ENCODE data around the gene LHX1. TPM values are rescaled to one million over a fixed set of nuclear protein-coding genes. Genes with fewer than 3 reads are reported as not detected.

The LHX1 gene
- total and polyA plus RNA-seq, 10 of the 15 experiments (the other 5 are each of a cell fraction or from before 2014, with no cell fraction given): not detected

- TF ChIP-seq ZBTB11 (CRISPR knock-in tag; IDR thresholded peaks at IDR 0.05) (no peak), ATF7 (IDR thresholded peaks at IDR 0.05; ENCODE audit: low read depth) (no peak), NR2C1 (IDR thresholded peaks at IDR 0.05) (no peak)
- TF ChIP-seq, protein P1, sequence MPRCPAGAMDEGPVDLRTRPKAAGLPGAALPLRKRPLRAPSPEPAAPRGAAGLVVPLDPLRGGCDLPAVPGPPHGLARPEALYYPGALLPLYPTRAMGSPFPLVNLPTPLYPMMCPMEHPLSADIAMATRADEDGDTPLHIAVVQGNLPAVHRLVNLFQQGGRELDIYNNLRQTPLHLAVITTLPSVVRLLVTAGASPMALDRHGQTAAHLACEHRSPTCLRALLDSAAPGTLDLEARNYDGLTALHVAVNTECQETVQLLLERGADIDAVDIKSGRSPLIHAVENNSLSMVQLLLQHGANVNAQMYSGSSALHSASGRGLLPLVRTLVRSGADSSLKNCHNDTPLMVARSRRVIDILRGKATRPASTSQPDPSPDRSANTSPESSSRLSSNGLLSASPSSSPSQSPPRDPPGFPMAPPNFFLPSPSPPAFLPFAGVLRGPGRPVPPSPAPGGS (IDR thresholded peaks at IDR 0.05; ENCODE audit: borderline replicate concordance, insufficient read depth, low read depth, low read length, poor library complexity, severe bottlenecking): no peak
Observed at GRCh38 chr17:36918211-36918691, 19.0 kb upstream of the LHX1 start (continued).

DNA sequence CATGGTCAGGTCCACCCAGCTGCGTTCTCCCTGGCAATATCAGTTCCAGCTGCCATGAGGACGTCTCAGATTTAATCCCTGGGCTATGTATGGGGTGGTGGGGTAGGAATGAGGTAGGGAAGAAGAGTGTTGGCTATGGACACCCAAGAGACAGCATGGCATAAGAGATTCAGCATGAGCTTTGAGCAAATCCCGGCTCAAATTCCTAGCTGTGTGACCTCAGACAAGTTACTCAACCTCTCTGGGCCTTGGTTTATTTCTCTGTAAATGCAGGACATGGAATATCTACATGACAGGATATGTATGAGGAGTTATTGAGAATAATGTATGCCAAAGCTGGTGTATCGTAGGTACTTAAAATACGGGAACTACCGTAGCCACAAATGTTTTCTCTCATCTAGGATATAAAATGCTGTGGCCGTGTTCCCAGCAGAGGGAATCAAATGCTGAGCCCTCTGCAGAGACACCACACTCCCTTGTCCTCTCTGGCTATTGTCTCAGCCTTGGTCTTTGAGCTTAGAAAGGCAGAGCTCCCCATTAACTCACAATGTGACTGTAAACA is 17.8 kb upstream of the LHX1 start:
- Histone ChIP-seq H4K20me1 (ENCODE audit: control insufficient read depth, insufficient read depth) (no peaks in the 10 kb centered on the region), H3K36me3 (ENCODE audit: control insufficient read depth in 2 of 2, insufficient read depth in 2 of 2, low read length in 1 of 2) (no peaks in the 10 kb centered on the region), H3K9ac (ENCODE audit: control insufficient read depth, insufficient read depth, low read length) (no peak overlapping the region), H3K27me3 (replicated peaks in 1 of 2; ENCODE audit: control insufficient read depth in 2 of 2, insufficient read depth in 2 of 2, low read length in 1 of 2) (peaks cover 0 to 3% of the 10 kb centered on the region in 2 experiments; a peak in 1 of 4 replicates), H3K79me2 (ENCODE audit: control insufficient read depth, insufficient read depth, low read length) (no peaks in the 10 kb centered on the region), H2AFZ (ENCODE audit: control insufficient read depth, low read depth, low read length) (no peak overlapping the region), H3K4me3 (no peak overlapping the region), H3K27ac (ENCODE audit: control insufficient read depth, insufficient read depth) (no peak overlapping the region), H3K4me2 (ENCODE audit: control insufficient read depth, insufficient read depth) (no peak overlapping the region), H3K4me1 (ENCODE audit: control insufficient read depth, insufficient read depth, low read length) (no peaks in the 10 kb centered on the region), H3K9me3 (replicated peaks; ENCODE audit: control insufficient read depth, insufficient read depth, low read length) (no peaks in the 10 kb centered on the region)
- ChIA-PET CTCF (interaction anchor here (0.6 to 0.7 kb wide), 2 partner anchors 126 to 944 kb away, joined by 3 to 4 read pairs; no protein-coding TSS in a partner anchor), SMC1A (ENCODE audit: uncharacterized antibody, unreplicated experiment) (no interaction called here), POLR2A (no interaction called here), RAD21 (ENCODE audit: unreplicated experiment) (no interaction called here)
- no peak for FAIRE-seq
- no TSS peak for BruUV-seq (replicated peaks)
- intact Hi-C loops (cut with micrococcal nuclease; ENCODE audit: unreplicated experiment) (no loop called here), in situ Hi-C loops (cut with MboI) (no loop called here)
- no peak for ATAC-seq
- no peak for DNase-seq (ENCODE audit: low read depth, low spot score)
- TF ChIP-seq CEBPB (IDR thresholded peaks at IDR 0.05; ENCODE audit: borderline replicate concordance in 1 of 2, low read depth in 2 of 2, low read length in 2 of 2): no peak
- no peak for TF ChIP-seq RB1 (IDR thresholded peaks at IDR 0.05; ENCODE audit: borderline replicate concordance)
- 48% methylated on average over 7 of the region's 7 CpGs for WGBS (ENCODE audit: insufficient coverage, insufficient replicate concordance, low lambda C conversion rate, missing lambda C conversion rate)

All from GM12878 (cell line).